Fibroblast of lung (primary cell): ENCODE data around the gene TMEM255B. TPM values are rescaled to one million over a fixed set of nuclear protein-coding genes. Genes with fewer than 3 reads are reported as not detected.

Experiments
- DNase-seq, 2 donors: peaks; one replicate each; pipeline versions ENCODE4 v3.0.0 to v3.0.0-alpha.2; 2010; ENCODE audit warnings: low read depth in 2 of 2
- H2AFZ ChIP-seq: 2 replicates; pipeline ENCODE4 v1.5.1; 2012; ENCODE audit warnings: low read length, control low read depth, inconsistent platforms
- H3K27ac ChIP-seq: 2 replicates; pipeline ENCODE4 v1.5.1; 2011; ENCODE audit warnings: low read length, control low read depth; ENCODE audit not compliant: insufficient read depth
- H3K27me3 ChIP-seq: 2 replicates; pipeline ENCODE4 v1.5.1; 2011; ENCODE audit warnings: mild to moderate bottlenecking, low read length; ENCODE audit not compliant: control insufficient read depth, insufficient read depth
- H3K36me3 ChIP-seq: 2 replicates; pipeline ENCODE4 v1.5.1; 2011; ENCODE audit warnings: low read length; ENCODE audit not compliant: control insufficient read depth, insufficient read depth
- H3K4me1 ChIP-seq: 2 replicates; pipeline ENCODE4 v1.5.1; 2011; ENCODE audit warnings: low read length; ENCODE audit not compliant: control insufficient read depth, insufficient read depth; ENCODE audit errors: extremely low read depth
- H3K4me2 ChIP-seq: 2 replicates; pipeline ENCODE4 v1.5.1; 2011; ENCODE audit warnings: low read length, control low read depth; ENCODE audit not compliant: insufficient read depth; ENCODE audit errors: extremely low read depth
- H3K4me3 ChIP-seq, 4 experiments: fragments of 200-600 bp in 1 of 4; sonication (generic) in 1 of 4; replicated peaks in 1 of 4; 2 replicates each; pipeline ENCODE4 v1.5.1; 2011 to 2016; ENCODE audit warnings: low read length in 4 of 4, low read depth in 3 of 4, mild to moderate bottlenecking in 3 of 4, control low read depth in 2 of 4, inconsistent platforms in 1 of 4, mixed read lengths in 1 of 4; ENCODE audit not compliant: insufficient read depth in 1 of 4; ENCODE audit errors: control extremely low read depth in 1 of 4
- H3K79me2 ChIP-seq: 2 replicates; pipeline ENCODE4 v1.5.1; 2012; ENCODE audit warnings: mild to moderate bottlenecking, low read length, inconsistent platforms; ENCODE audit not compliant: control insufficient read depth, insufficient read depth
- H3K9ac ChIP-seq: 2 replicates; pipeline ENCODE4 v1.5.1; 2011; ENCODE audit warnings: mild to moderate bottlenecking, low read length, control low read depth; ENCODE audit not compliant: insufficient read depth
- H3K9me3 ChIP-seq: 2 replicates; pipeline ENCODE4 v1.5.1; 2012; ENCODE audit warnings: low read depth, low read length; ENCODE audit not compliant: control insufficient read depth, insufficient read depth
- H4K20me1 ChIP-seq: 2 replicates; pipeline ENCODE4 v1.5.1; 2011; ENCODE audit warnings: low read length; ENCODE audit not compliant: control insufficient read depth, insufficient read depth; ENCODE audit errors: extremely low read depth
- CTCF ChIP-seq, 2 donors: IDR thresholded peaks in 1 of 2; conservative IDR thresholded peaks in 1 of 2; 1 replicate in 1 of 2; 2 replicates in 1 of 2; pipeline ENCODE4 v1.5.1; 2011 to 2012; ENCODE audit warnings: low read length in 2 of 2, control low read depth in 1 of 2, inconsistent platforms in 1 of 2, low read depth in 1 of 2, mild to moderate bottlenecking in 1 of 2
- EZH2 ChIP-seq: IDR thresholded peaks from 2 replicates; pipeline ENCODE4 v1.5.1; 2012; ENCODE audit warnings: low read length, control low read depth, mild to moderate bottlenecking; ENCODE audit errors: missing control alignments
- polyA plus RNA-seq, 2 donors: library from polyadenylated mRNA; depleted of rRNA in 1 of 2; stranded (reverse) in 1 of 2; unstranded in 1 of 2; fragments of >200 nt; gene quantifications; 2 replicates each; pipeline ENCODE4 v1.2.1, GENCODE V29; 2011 to 2012; ENCODE audit warnings: missing spikeins in 1 of 2
- total RNA-seq: library from RNA; depleted of rRNA; stranded (reverse); fragments of >200 nt; gene quantifications from 2 replicates; pipeline ENCODE4 v1.2.1, GENCODE V29; 2014

The TMEM255B gene
- total and polyA plus RNA-seq, 2 donors (not counting 1 experiment from before 2014, with no cell fraction given), result 2.4 to 10.4 TPM

GRCh38 chr13:113863524-113864272 is 104.7 kb downstream of the TMEM255B start, which contains the start of gene GAS6:
Gene GAS6 (minus strand): TSS chr13:113864076. CDS start chr13:113863920, 156 bp downstream.
- Histone ChIP-seq H3K9me3 (no peaks in the 10 kb centered on the region), H3K27ac (peak within 1 kb of the TSS; percentile 80), H3K27me3 (no peaks in the 10 kb centered on the region), H3K79me2 (peaks cover 57% of the 10 kb centered on the region), H2AFZ (no peak within 1 kb of the TSS), H3K4me3 (peak within 1 kb of the TSS; percentile 67 to 94 (median 79)), H3K9ac (peak within 1 kb of the TSS; percentile 95), H4K20me1 (no peaks in the 10 kb centered on the region), H3K36me3 (peaks cover 7% of the 10 kb centered on the region), H3K4me2 (peak within 1 kb of the TSS; percentile 91), H3K4me1 (peaks cover 5% of the 10 kb centered on the region)
- TF ChIP-seq EZH2 (no peak), CTCF (conservative IDR thresholded peaks at IDR 0.05 in 1 of 2, IDR thresholded peaks at IDR 0.05 in 1 of 2; ENCODE audit: low read depth in 1 of 2, low read length in 2 of 2) (no peak)
- DNase-seq, result peak; percentile 21 to 51

DNA sequence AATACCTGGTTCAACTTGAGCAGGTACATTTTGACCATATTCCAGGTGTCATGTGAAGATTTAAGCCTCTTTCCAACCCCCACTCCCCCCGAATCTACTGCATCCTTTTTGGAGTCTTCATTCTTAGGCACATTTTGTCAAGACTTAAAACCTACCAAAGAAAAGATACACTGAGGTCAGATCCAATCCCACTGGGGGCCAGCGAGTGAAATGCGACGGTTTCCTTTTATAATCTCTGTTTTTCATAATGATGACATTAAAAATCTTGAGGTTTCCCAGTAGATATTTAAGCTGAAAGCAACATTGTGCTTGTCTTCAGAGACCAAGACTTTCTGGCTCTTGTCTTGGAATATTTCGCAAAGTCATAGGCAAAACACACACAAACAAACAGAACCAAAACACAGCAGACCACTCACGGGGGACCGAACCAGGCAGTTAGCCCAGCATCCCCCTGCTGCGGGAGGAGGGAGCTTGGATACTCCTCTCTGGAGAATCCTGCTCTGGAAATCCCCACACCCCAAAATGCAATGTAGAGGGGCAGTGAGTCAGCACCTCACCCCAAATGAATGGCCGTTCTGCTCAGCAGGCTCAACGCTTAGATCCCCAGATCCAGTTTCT is 105.4 kb downstream of the TMEM255B start:
- Histone ChIP-seq H3K9ac (peak overlapping the region; percentile 95), H3K27me3 (no peaks in the 10 kb centered on the region), H3K9me3 (no peaks in the 10 kb centered on the region), H4K20me1 (no peaks in the 10 kb centered on the region), H3K27ac (peak overlapping the region; percentile 64), H3K79me2 (peaks cover 50% of the 10 kb centered on the region), H3K4me2 (peak overlapping the region; percentile 91), H3K4me1 (peaks cover 5% of the 10 kb centered on the region), H2AFZ (no peak overlapping the region), H3K36me3 (peaks cover 5% of the 10 kb centered on the region), H3K4me3 (peak overlapping the region; percentile 55 to 94 (median 76))
- TF ChIP-seq EZH2, result no peak
- TF ChIP-seq CTCF (conservative IDR thresholded peaks at IDR 0.05 in 1 of 2, IDR thresholded peaks at IDR 0.05 in 1 of 2; ENCODE audit: low read depth in 1 of 2, low read length in 2 of 2), result no peak
- DNase-seq, result no peak

DNA sequence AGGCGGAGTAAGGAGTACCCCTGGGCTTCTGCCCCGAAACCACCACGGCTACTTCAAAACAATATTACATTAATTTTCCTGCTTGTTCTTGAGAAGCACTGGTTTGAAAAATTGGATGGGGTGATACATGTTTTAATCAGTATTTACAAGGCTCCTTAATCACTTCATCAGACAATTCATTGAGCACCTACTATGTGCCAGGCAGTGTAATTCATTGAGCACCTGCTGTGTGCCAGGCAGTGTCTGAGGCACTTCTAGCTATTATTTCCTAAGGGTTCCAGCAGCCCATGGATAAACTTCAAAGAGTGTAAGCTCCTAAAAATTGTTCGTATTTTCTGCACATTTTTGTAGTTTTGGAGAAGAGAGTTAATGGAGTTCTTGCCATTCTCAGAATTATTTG is 106.4 kb downstream of the TMEM255B start:
- peaks cover 40% of the 10 kb centered on the region for H3K79me2 ChIP-seq

More for the DNA sequence above, 106.4 kb downstream of the TMEM255B start:
- Histone ChIP-seq H3K36me3 (peaks cover 5% of the 10 kb centered on the region), H3K4me3 (no peak overlapping the region), H3K4me2 (peak overlapping the region; percentile 45), H3K4me1 (peaks cover 5% of the 10 kb centered on the region), H3K9ac (no peak overlapping the region), H2AFZ (no peak overlapping the region), H3K27ac (no peak overlapping the region), H4K20me1 (no peaks in the 10 kb centered on the region), H3K9me3 (no peaks in the 10 kb centered on the region), H3K27me3 (no peaks in the 10 kb centered on the region)
- no peak for TF ChIP-seq CTCF (conservative IDR thresholded peaks at IDR 0.05 in 1 of 2, IDR thresholded peaks at IDR 0.05 in 1 of 2; ENCODE audit: low read depth in 1 of 2, low read length in 2 of 2)
- TF ChIP-seq EZH2, result no peak
- no peak for DNase-seq
